ENCODE data around the gene ACOX2.

The ACOX2 gene

GRCh38 chr3:58469096-58469495 lies 67.9 kb downstream of the ACOX2 start:
- H3K4me1 ChIP-seq (ENCODE audit: control insufficient read depth, insufficient read depth, low read length), result no peaks in the 10 kb centered on the region
- H3K27ac ChIP-seq (ENCODE audit: low read length), result no peak overlapping the region
- no peaks in the 10 kb centered on the region for H3K9me3 ChIP-seq (ENCODE audit: control insufficient read depth in 2 of 2, low read length in 2 of 2)
- H3K36me3 ChIP-seq (ENCODE audit: control insufficient read depth in 2 of 2, insufficient read depth in 2 of 2, low read length in 2 of 2), result no peaks in the 10 kb centered on the region
- H3K4me3 ChIP-seq (ENCODE audit: low read length in 2 of 2), result no peak overlapping the region
- H3K27me3 ChIP-seq (ENCODE audit: control insufficient read depth in 1 of 2, insufficient read depth in 2 of 2, low read length in 2 of 2), result no peaks in the 10 kb centered on the region
- H3K9ac ChIP-seq (ENCODE audit: low read length in 2 of 2), result no peak overlapping the region

GRCh38 chr3:58466899-58467563 lies 70.0 kb downstream of the ACOX2 start:
- Histone ChIP-seq H3K4me3 (ENCODE audit: low read length in 2 of 2) (no peak overlapping the region), H3K4me1 (ENCODE audit: control insufficient read depth, insufficient read depth, low read length) (no peaks in the 10 kb centered on the region), H3K9me3 (ENCODE audit: control insufficient read depth in 2 of 2, low read length in 2 of 2) (no peaks in the 10 kb centered on the region), H3K27me3 (ENCODE audit: control insufficient read depth in 1 of 2, insufficient read depth in 2 of 2, low read length in 2 of 2) (no peaks in the 10 kb centered on the region), H3K9ac (ENCODE audit: low read length in 2 of 2) (no peak overlapping the region), H3K27ac (ENCODE audit: low read length) (no peak overlapping the region), H3K36me3 (ENCODE audit: control insufficient read depth in 2 of 2, insufficient read depth in 2 of 2, low read length in 2 of 2) (no peaks in the 10 kb centered on the region)

- no peak overlapping the region for H3K27ac ChIP-seq (ENCODE audit: low read length)
- H3K9me3 ChIP-seq (ENCODE audit: control insufficient read depth in 2 of 2, low read length in 2 of 2), result no peaks in the 10 kb centered on the region
- no peaks in the 10 kb centered on the region for H3K36me3 ChIP-seq (ENCODE audit: control insufficient read depth in 2 of 2, insufficient read depth in 2 of 2, low read length in 2 of 2)
- no peak overlapping the region for H3K9ac ChIP-seq (ENCODE audit: low read length in 2 of 2)
- no peak overlapping the region for H3K4me3 ChIP-seq (ENCODE audit: low read length in 2 of 2)
- H3K4me1 ChIP-seq (ENCODE audit: control insufficient read depth, insufficient read depth, low read length), result no peaks in the 10 kb centered on the region
- H3K27me3 ChIP-seq (ENCODE audit: control insufficient read depth in 1 of 2, insufficient read depth in 2 of 2, low read length in 2 of 2), result no peaks in the 10 kb centered on the region
Measured at GRCh38 chr3:58464866-58465265, 72.1 kb downstream of the ACOX2 start.

GRCh38 chr3:58463942-58464271 lies 73.1 kb downstream of the ACOX2 start:
- no peaks in the 10 kb centered on the region for H3K9me3 ChIP-seq (ENCODE audit: control insufficient read depth in 2 of 2, low read length in 2 of 2)
- no peak overlapping the region for H3K4me3 ChIP-seq (ENCODE audit: low read length in 2 of 2)
- no peaks in the 10 kb centered on the region for H3K36me3 ChIP-seq (ENCODE audit: control insufficient read depth in 2 of 2, insufficient read depth in 2 of 2, low read length in 2 of 2)
- H3K27me3 ChIP-seq (ENCODE audit: control insufficient read depth in 1 of 2, insufficient read depth in 2 of 2, low read length in 2 of 2), result no peaks in the 10 kb centered on the region
- H3K27ac ChIP-seq (ENCODE audit: low read length), result no peak overlapping the region
- no peaks in the 10 kb centered on the region for H3K4me1 ChIP-seq (ENCODE audit: control insufficient read depth, insufficient read depth, low read length)
- H3K9ac ChIP-seq (ENCODE audit: low read length in 2 of 2), result no peak overlapping the region

- Histone ChIP-seq H3K4me1 (ENCODE audit: control insufficient read depth, insufficient read depth, low read length) (no peaks in the 10 kb centered on the region), H3K9me3 (ENCODE audit: control insufficient read depth in 2 of 2, low read length in 2 of 2) (no peaks in the 10 kb centered on the region), H3K27me3 (ENCODE audit: control insufficient read depth in 1 of 2, insufficient read depth in 2 of 2, low read length in 2 of 2) (no peaks in the 10 kb centered on the region), H3K4me3 (ENCODE audit: low read length in 2 of 2) (peak overlapping the region in 1 of 2 donors; percentile 17), H3K27ac (ENCODE audit: low read length) (no peak overlapping the region), H3K36me3 (ENCODE audit: control insufficient read depth in 2 of 2, insufficient read depth in 2 of 2, low read length in 2 of 2) (no peaks in the 10 kb centered on the region), H3K9ac (ENCODE audit: low read length in 2 of 2) (no peak overlapping the region)
Measured at GRCh38 chr3:58463181-58463941, 73.6 kb downstream of the ACOX2 start.

- Histone ChIP-seq H3K27me3 (ENCODE audit: control insufficient read depth in 1 of 2, insufficient read depth in 2 of 2, low read length in 2 of 2) (no peaks in the 10 kb centered on the region), H3K9ac (ENCODE audit: low read length in 2 of 2) (no peak overlapping the region), H3K9me3 (ENCODE audit: control insufficient read depth in 2 of 2, low read length in 2 of 2) (no peaks in the 10 kb centered on the region), H3K4me1 (ENCODE audit: control insufficient read depth, insufficient read depth, low read length) (no peaks in the 10 kb centered on the region), H3K36me3 (ENCODE audit: control insufficient read depth in 2 of 2, insufficient read depth in 2 of 2, low read length in 2 of 2) (no peaks in the 10 kb centered on the region), H3K27ac (ENCODE audit: low read length) (no peak overlapping the region), H3K4me3 (ENCODE audit: low read length in 2 of 2) (no peak overlapping the region)
Measured at GRCh38 chr3:58462829-58463180, 74.2 kb downstream of the ACOX2 start.

GRCh38 chr3:58459160-58459559 lies 77.8 kb downstream of the ACOX2 start:
- H3K36me3 ChIP-seq (ENCODE audit: control insufficient read depth in 2 of 2, insufficient read depth in 2 of 2, low read length in 2 of 2), result no peaks in the 10 kb centered on the region
- H3K4me3 ChIP-seq (ENCODE audit: low read length in 2 of 2), result no peak overlapping the region
- peaks cover 0 to 3% of the 10 kb centered on the region in 2 donors for H3K9me3 ChIP-seq (ENCODE audit: control insufficient read depth in 2 of 2, low read length in 2 of 2)
- no peak overlapping the region for H3K27ac ChIP-seq (ENCODE audit: low read length)
- H3K4me1 ChIP-seq (ENCODE audit: control insufficient read depth, insufficient read depth, low read length), result no peaks in the 10 kb centered on the region
- H3K9ac ChIP-seq (ENCODE audit: low read length in 2 of 2), result no peak overlapping the region
- no peaks in the 10 kb centered on the region for H3K27me3 ChIP-seq (ENCODE audit: control insufficient read depth in 1 of 2, insufficient read depth in 2 of 2, low read length in 2 of 2)
